CD14-positive monocyte (primary cell): ENCODE data around the gene GMDS. TPM values are rescaled to one million over a fixed set of nuclear protein-coding genes. Genes with fewer than 3 reads are reported as not detected.

Experiments used
- DNase-seq, 3 donors: peaks; one replicate each; pipeline ENCODE4 v3.0.0-alpha.2; 2011 to 2022
- H2AFZ ChIP-seq: 2 replicates; pipeline ENCODE4 v1.6.0; 2012; ENCODE audit warnings: mild to moderate bottlenecking, low read depth, low read length, inconsistent platforms; ENCODE audit not compliant: insufficient read depth, poor library complexity, severe bottlenecking
- H3K27ac ChIP-seq, 2 donors: 1 replicate in 1 of 2; 2 replicates in 1 of 2; pipeline ENCODE4 v1.5.1; 2012 to 2013; ENCODE audit warnings: low read length in 2 of 2, control low read depth in 1 of 2, inconsistent platforms in 1 of 2, low read depth in 1 of 2, mild to moderate bottlenecking in 1 of 2
- H3K27me3 ChIP-seq, 2 donors: one replicate each; pipeline versions ENCODE4 v1.6.0 to v1.6.1; 2011 to 2013; ENCODE audit warnings: low read length in 2 of 2; ENCODE audit not compliant: control insufficient read depth in 2 of 2, insufficient read depth in 2 of 2
- H3K36me3 ChIP-seq, 2 donors: replicated peaks in 1 of 2; 1 replicate in 1 of 2; 2 replicates in 1 of 2; pipeline versions ENCODE4 v1.5.1 to v1.6.1; 2012 to 2013; ENCODE audit warnings: low read length in 2 of 2, control low read depth in 1 of 2, inconsistent platforms in 1 of 2, mild to moderate bottlenecking in 1 of 2; ENCODE audit not compliant: insufficient read depth in 2 of 2, control insufficient read depth in 1 of 2
- H3K4me1 ChIP-seq, 2 donors: 1 replicate in 1 of 2; 2 replicates in 1 of 2; pipeline versions ENCODE4 v1.5.1 to v1.6.1; 2012 to 2013; ENCODE audit warnings: low read length in 2 of 2, control low read depth in 1 of 2, inconsistent platforms in 1 of 2, mild to moderate bottlenecking in 1 of 2, moderate library complexity in 1 of 2; ENCODE audit not compliant: insufficient read depth in 2 of 2, control insufficient read depth in 1 of 2
- H3K4me2 ChIP-seq: replicated peaks from 2 replicates; pipeline ENCODE3; 2012; ENCODE audit warnings: low read length, moderate library complexity, mild to moderate bottlenecking; ENCODE audit not compliant: poor library complexity, severe bottlenecking; ENCODE audit errors: extremely low read depth
- H3K4me3 ChIP-seq, 3 experiments: fragments of 200-600 bp in 1 of 3; sonication (generic) in 1 of 3; replicated peaks in 1 of 3; 1 replicate in 2 of 3; 2 replicates in 1 of 3; pipeline ENCODE4 v1.5.1; 2011 to 2013; ENCODE audit warnings: low read length in 3 of 3, mild to moderate bottlenecking in 3 of 3, control low read depth in 2 of 3, low read depth in 2 of 3, inconsistent platforms in 1 of 3, moderate library complexity in 1 of 3
- H3K79me2 ChIP-seq: 2 replicates; pipeline ENCODE4 v1.6.0; 2012; ENCODE audit warnings: mild to moderate bottlenecking, control low read depth, inconsistent platforms, low read length, moderate library complexity; ENCODE audit not compliant: insufficient read depth
- H3K9ac ChIP-seq: 2 replicates; pipeline ENCODE4 v1.6.0; 2017; ENCODE audit warnings: low read length, mild to moderate bottlenecking; ENCODE audit not compliant: insufficient read depth, poor library complexity, severe bottlenecking
- H3K9me3 ChIP-seq, 2 donors: replicated peaks in 1 of 2; 1 replicate in 1 of 2; 2 replicates in 1 of 2; pipeline versions ENCODE4 v1.5.1 to v1.6.1; 2012 to 2013; ENCODE audit warnings: low read length in 2 of 2, control low read depth in 1 of 2; ENCODE audit not compliant: control insufficient read depth in 1 of 2, insufficient read depth in 1 of 2
- H4K20me1 ChIP-seq: 2 replicates; pipeline ENCODE4 v1.6.0; 2012; ENCODE audit warnings: mild to moderate bottlenecking, low read length, control low read depth, moderate library complexity; ENCODE audit not compliant: insufficient read depth
- H3K27ac Mint-ChIP-seq, 7 donors: one replicate each; pipeline ENCODE4 v1.8.0; 2020; ENCODE audit warnings: mild to moderate bottlenecking in 7 of 7, mixed read lengths in 7 of 7, moderate library complexity in 6 of 7, inconsistent platforms in 2 of 7
- H3K27me3 Mint-ChIP-seq, 3 donors: one replicate each; pipeline ENCODE4 v1.8.0; 2021 to 2022; ENCODE audit warnings: low read depth in 3 of 3, mild to moderate bottlenecking in 3 of 3, mixed read lengths in 3 of 3, moderate library complexity in 3 of 3, inconsistent platforms in 1 of 3
- H3K36me3 Mint-ChIP-seq, 2 donors: one replicate each; pipeline ENCODE4 v1.8.0; 2020; ENCODE audit warnings: mixed read lengths in 2 of 2, inconsistent platforms in 1 of 2, mild to moderate bottlenecking in 1 of 2
- H3K4me1 Mint-ChIP-seq: one replicate; pipeline ENCODE4 v1.8.0; 2020; ENCODE audit warnings: mild to moderate bottlenecking, mixed read lengths
- H3K4me3 Mint-ChIP-seq, 2 donors: one replicate each; pipeline ENCODE4 v1.8.0; 2020; ENCODE audit warnings: mild to moderate bottlenecking in 2 of 2, mixed read lengths in 2 of 2, moderate library complexity in 1 of 2
- H3K9me3 Mint-ChIP-seq, 7 donors: one replicate each; pipeline ENCODE4 v1.8.0; 2020 to 2022; ENCODE audit warnings: mixed read lengths in 7 of 7, mild to moderate bottlenecking in 6 of 7, moderate library complexity in 6 of 7, inconsistent platforms in 2 of 7
- CTCF ChIP-seq: fragments of 200-600 bp; IDR thresholded peaks from one replicate; pipeline ENCODE4 v1.8.0; 2022; ENCODE audit warnings: antibody characterized with exemption, mild to moderate bottlenecking
- WGBS: methylation state at CpG from one replicate; pipeline ENCODE4 v1.1.5; 2013; ENCODE audit warnings: missing lambda C conversion rate; ENCODE audit not compliant: insufficient coverage; 5-methylcytosine and 5-hydroxymethylcytosine counted together
- intact Hi-C, 2 donors: fragments of 100-400 bp; cut with micrococcal nuclease; formaldehyde crosslinking; loops; one replicate each; pipeline versions ENCODE4 v1.15.0 to v1.15.1; 2023
- polyA plus RNA-seq, 3 donors: library from polyadenylated mRNA; depleted of rRNA in 1 of 3; unstranded in 2 of 3; stranded (reverse) in 1 of 3; fragments of 300-500 nt in 2 of 3; fragments of >200 nt in 1 of 3; fragmentation: Illumina TruSeq in 2 of 3; gene quantifications; 1 replicate in 2 of 3; 2 replicates in 1 of 3; pipeline ENCODE4 v1.2.3, GENCODE V29; 2012 to 2021

Gene GMDS
- polyA plus RNA-seq, 3 donors, result 10.5 to 19.9 (median 17.6) TPM

- Mint-ChIP-seq H3K4me1 (no peaks in the 10 kb centered on the region), H3K36me3 (peaks cover 0 to 5% of the 10 kb centered on the region in 2 donors), H3K4me3 (no peak overlapping the region), H3K9me3 (peaks cover 0 to 3% (median 0%) of the 10 kb centered on the region in 7 donors), H3K27ac (no peak overlapping the region), H3K27me3 (peaks cover 0 to 2% (median 0%) of the 10 kb centered on the region in 3 donors)
- TF ChIP-seq CTCF, result no peak
- 100% methylated on average over 1 of the region's 4 CpGs for WGBS
- Histone ChIP-seq H3K36me3 (no peaks in the 10 kb centered on the region), H3K4me2 (no peak overlapping the region), H3K27ac (no peak overlapping the region), H3K4me1 (no peaks in the 10 kb centered on the region), H3K9me3 (no peaks in the 10 kb centered on the region), H4K20me1 (no peaks in the 10 kb centered on the region), H3K4me3 (no peak overlapping the region), H3K79me2 (no peaks in the 10 kb centered on the region), H2AFZ (no peak overlapping the region), H3K27me3 (no peaks in the 10 kb centered on the region), H3K9ac (no peak overlapping the region)
- DNase-seq, result no peak
- intact Hi-C loops, result no loop called here
Observed at GRCh38 chr6:2054516-2055067, 190.8 kb downstream of the GMDS start.

- Histone ChIP-seq H3K4me3 (no peak overlapping the region), H3K27ac (no peak overlapping the region), H3K9ac (no peak overlapping the region), H3K36me3 (no peaks in the 10 kb centered on the region), H3K4me2 (no peak overlapping the region), H2AFZ (no peak overlapping the region), H3K4me1 (no peaks in the 10 kb centered on the region), H4K20me1 (no peaks in the 10 kb centered on the region), H3K27me3 (no peaks in the 10 kb centered on the region), H3K9me3 (no peaks in the 10 kb centered on the region), H3K79me2 (no peaks in the 10 kb centered on the region)
- no peak for TF ChIP-seq CTCF
- H3K4me3 Mint-ChIP-seq, result no peak overlapping the region
- H3K27me3 Mint-ChIP-seq, result peaks cover 0 to 2% (median 0%) of the 10 kb centered on the region in 3 donors
- no peak overlapping the region for H3K27ac Mint-ChIP-seq
- no peak for DNase-seq
- no peaks in the 10 kb centered on the region for H3K4me1 Mint-ChIP-seq
- peaks cover 0 to 4% of the 10 kb centered on the region in 2 donors for H3K36me3 Mint-ChIP-seq
- intact Hi-C loops, result no loop called here
- H3K9me3 Mint-ChIP-seq, result peaks cover 0 to 3% (median 0%) of the 10 kb centered on the region in 7 donors
Observed at GRCh38 chr6:2053691-2054090, 191.7 kb downstream of the GMDS start.
